Activated T-cell treated with anti-CD3 and anti-CD28 coated beads, Interleukin-2, amount 50 U/mL, for 4 hours (primary cell): Measurements from ENCODE around the gene PIK3CD. TPM values are rescaled to one million over a fixed set of nuclear protein-coding genes. Genes with fewer than 3 reads are reported as not detected.
"Not testable (repeated sequence)": the region's sequence is repeated elsewhere in the genome, so short reads cannot be mapped to it uniquely, and the experiment has no call there.

Experiments used
- ATAC-seq, 2 donors: fragments of 200-7000 bp; cut with Tn5 transposase; one replicate each; pipeline ENCODE4 v1.10.0; 2021
- DNase-seq: peaks from one replicate; pipeline ENCODE4 v3.0.0-alpha.2; 2020
- H3K27me3 Mint-ChIP-seq: one replicate; pipeline ENCODE4 v1.8.0; 2021; ENCODE audit warnings: low read depth, mixed read lengths
- H3K36me3 Mint-ChIP-seq: one replicate; pipeline ENCODE4 v1.8.0; 2022; ENCODE audit warnings: mixed read lengths; ENCODE audit not compliant: insufficient read depth
- H3K4me1 Mint-ChIP-seq: one replicate; pipeline ENCODE4 v1.8.0; 2021; ENCODE audit warnings: low read depth, mixed read lengths
- H3K4me3 Mint-ChIP-seq: one replicate; pipeline ENCODE4 v1.8.0; 2021; ENCODE audit warnings: mild to moderate bottlenecking, moderate library complexity, mixed read lengths
- H3K9me3 Mint-ChIP-seq: one replicate; pipeline ENCODE4 v1.8.0; 2021; ENCODE audit warnings: mixed read lengths
- total RNA-seq, 3 donors: library from RNA; stranded (reverse); gene quantifications; one replicate each; pipeline ENCODE4 v1.2.1, GENCODE V29; 2021

PIK3CD gene
- total RNA-seq, 3 donors from 2014 or later = 97.6 to 123 (median 99.2) TPM

GRCh38 chr1:9753121-9753531, 101.6 kb downstream of the PIK3CD start:
- H3K4me3 Mint-ChIP-seq = no peak overlapping the region
- DNase-seq = no peak
- peaks cover 24% of the 10 kb centered on the region for H3K36me3 Mint-ChIP-seq
- ATAC-seq = no peak
- H3K4me1 Mint-ChIP-seq = peaks cover 3% of the 10 kb centered on the region
- H3K27me3 Mint-ChIP-seq = no peaks in the 10 kb centered on the region
- H3K9me3 Mint-ChIP-seq = no peaks in the 10 kb centered on the region

- H3K4me1 Mint-ChIP-seq = peaks cover 5% of the 10 kb centered on the region
- ATAC-seq (no peak), DNase-seq (no peak)
- H3K27me3 Mint-ChIP-seq = no peaks in the 10 kb centered on the region
- no peak overlapping the region for H3K4me3 Mint-ChIP-seq
- no peaks in the 10 kb centered on the region for H3K9me3 Mint-ChIP-seq
- H3K36me3 Mint-ChIP-seq = peaks cover 15% of the 10 kb centered on the region
These were observed 104.0 kb downstream of the PIK3CD start for GRCh38 chr1:9755441-9755995.

- Mint-ChIP-seq H3K4me1 (peaks cover 6% of the 10 kb centered on the region), H3K36me3 (peaks cover 13% of the 10 kb centered on the region), H3K27me3 (no peaks in the 10 kb centered on the region), H3K9me3 (no peaks in the 10 kb centered on the region), H3K4me3 (no peak overlapping the region)
- no peak for DNase-seq
- ATAC-seq = no peak
These were observed 107.1 kb downstream of the PIK3CD start for GRCh38 chr1:9758559-9759121.

- H3K36me3 Mint-ChIP-seq = peaks cover 17% of the 10 kb centered on the region
- no peak for DNase-seq
- H3K4me1 Mint-ChIP-seq = peaks cover 11% of the 10 kb centered on the region
- ATAC-seq = no peak
- no peaks in the 10 kb centered on the region for H3K27me3 Mint-ChIP-seq
- H3K4me3 Mint-ChIP-seq = no peak overlapping the region
- no peaks in the 10 kb centered on the region for H3K9me3 Mint-ChIP-seq
These were observed 108.4 kb downstream of the PIK3CD start for GRCh38 chr1:9759939-9760338.

GRCh38 chr1:9760824-9761223, 109.3 kb downstream of the PIK3CD start:
- H3K9me3 Mint-ChIP-seq = no peaks in the 10 kb centered on the region
- DNase-seq = no peak
- H3K4me1 Mint-ChIP-seq = peaks cover 11% of the 10 kb centered on the region
- ATAC-seq = no peak
- H3K4me3 Mint-ChIP-seq = no peak overlapping the region
- H3K27me3 Mint-ChIP-seq = no peaks in the 10 kb centered on the region
- peaks cover 16% of the 10 kb centered on the region for H3K36me3 Mint-ChIP-seq

- Mint-ChIP-seq H3K9me3 (no peaks in the 10 kb centered on the region), H3K4me1 (peaks cover 14% of the 10 kb centered on the region), H3K36me3 (peaks cover 16% of the 10 kb centered on the region), H3K4me3 (no peak overlapping the region), H3K27me3 (no peaks in the 10 kb centered on the region)
- no peak for ATAC-seq
- no peak for DNase-seq
These were observed 110.3 kb downstream of the PIK3CD start for GRCh38 chr1:9761855-9762254.

GRCh38 chr1:9762446-9762845, 110.9 kb downstream of the PIK3CD start:
- not testable (repeated sequence) for H3K27me3 Mint-ChIP-seq, ATAC-seq, DNase-seq, H3K9me3 Mint-ChIP-seq, H3K4me3 Mint-ChIP-seq
- H3K36me3 Mint-ChIP-seq = peaks cover 16% of the 10 kb centered on the region
- peaks cover 14% of the 10 kb centered on the region for H3K4me1 Mint-ChIP-seq

- Mint-ChIP-seq H3K9me3 (no peaks in the 10 kb centered on the region), H3K36me3 (peaks cover 16% of the 10 kb centered on the region), H3K4me3 (no peak overlapping the region), H3K27me3 (no peaks in the 10 kb centered on the region), H3K4me1 (peaks cover 16% of the 10 kb centered on the region)
- DNase-seq (no peak), ATAC-seq (no peak)
These were observed 112.4 kb downstream of the PIK3CD start for GRCh38 chr1:9763914-9764313.

- Mint-ChIP-seq H3K36me3 (peaks cover 16% of the 10 kb centered on the region), H3K4me3 (no peak overlapping the region), H3K4me1 (peaks cover 21% of the 10 kb centered on the region), H3K27me3 (no peaks in the 10 kb centered on the region), H3K9me3 (no peaks in the 10 kb centered on the region)
- ATAC-seq (no peak), DNase-seq (no peak)
These were observed 113.0 kb downstream of the PIK3CD start for GRCh38 chr1:9764550-9764949.

GRCh38 chr1:9766759-9767442, 115.4 kb downstream of the PIK3CD start:
- Mint-ChIP-seq H3K4me1 (peaks cover 18% of the 10 kb centered on the region), H3K27me3 (no peaks in the 10 kb centered on the region), H3K36me3 (peaks cover 14% of the 10 kb centered on the region), H3K9me3 (no peaks in the 10 kb centered on the region), H3K4me3 (no peak overlapping the region)
- DNase-seq (no peak), ATAC-seq (no peak)

GRCh38 chr1:9767964-9768668, 116.6 kb downstream of the PIK3CD start:
- DNase-seq (no peak), ATAC-seq (peak in 1 of 2 donors; percentile 30)
- Mint-ChIP-seq H3K4me1 (peaks cover 20% of the 10 kb centered on the region), H3K27me3 (no peaks in the 10 kb centered on the region), H3K9me3 (no peaks in the 10 kb centered on the region), H3K4me3 (no peak overlapping the region), H3K36me3 (peaks cover 19% of the 10 kb centered on the region)

- peaks cover 17% of the 10 kb centered on the region for H3K36me3 Mint-ChIP-seq
- no peak for DNase-seq
- no peak overlapping the region for H3K4me3 Mint-ChIP-seq
- no peaks in the 10 kb centered on the region for H3K27me3 Mint-ChIP-seq
- ATAC-seq = no peak
- no peaks in the 10 kb centered on the region for H3K9me3 Mint-ChIP-seq
- peaks cover 19% of the 10 kb centered on the region for H3K4me1 Mint-ChIP-seq
These were observed 117.5 kb downstream of the PIK3CD start for GRCh38 chr1:9768983-9769382.

- peaks cover 14% of the 10 kb centered on the region for H3K36me3 Mint-ChIP-seq
- H3K9me3 Mint-ChIP-seq = no peaks in the 10 kb centered on the region
- H3K4me1 Mint-ChIP-seq = peaks cover 20% of the 10 kb centered on the region
- ATAC-seq (no peak), DNase-seq (no peak)
- H3K27me3 Mint-ChIP-seq = no peaks in the 10 kb centered on the region
- no peak overlapping the region for H3K4me3 Mint-ChIP-seq
These were observed 118.8 kb downstream of the PIK3CD start for GRCh38 chr1:9770298-9770697.

GRCh38 chr1:9774712-9775679, 123.5 kb downstream of the PIK3CD start:
- peaks cover 15% of the 10 kb centered on the region for H3K4me1 Mint-ChIP-seq
- H3K9me3 Mint-ChIP-seq = no peaks in the 10 kb centered on the region
- H3K36me3 Mint-ChIP-seq = peaks cover 16% of the 10 kb centered on the region
- H3K27me3 Mint-ChIP-seq = no peaks in the 10 kb centered on the region
- ATAC-seq = no peak
- H3K4me3 Mint-ChIP-seq = no peak overlapping the region
- no peak for DNase-seq
